Testis (tissue), 2 donors: ENCODE measurements around the gene HYOU1.

Experiments
- POLR2A ChIP-seq: fragments of 450-650 bp; IDR thresholded peaks from one replicate; pipeline ENCODE4 v1.6.1; 2017; ENCODE audit warnings: antibody characterized with exemption, mild to moderate bottlenecking, moderate library complexity
- TF ChIP-seq, protein P1 (sequence below), 3 experiments: fragments of 450-650 bp in 2 of 3; fragments of 200-600 bp in 1 of 3; sonication (generic) in 1 of 3; IDR thresholded peaks; one replicate each; pipeline ENCODE4 v1.5.1; 2016 to 2019; ENCODE audit warnings: antibody characterized with exemption in 3 of 3, mild to moderate bottlenecking in 2 of 3, moderate library complexity in 1 of 3

DNA sequence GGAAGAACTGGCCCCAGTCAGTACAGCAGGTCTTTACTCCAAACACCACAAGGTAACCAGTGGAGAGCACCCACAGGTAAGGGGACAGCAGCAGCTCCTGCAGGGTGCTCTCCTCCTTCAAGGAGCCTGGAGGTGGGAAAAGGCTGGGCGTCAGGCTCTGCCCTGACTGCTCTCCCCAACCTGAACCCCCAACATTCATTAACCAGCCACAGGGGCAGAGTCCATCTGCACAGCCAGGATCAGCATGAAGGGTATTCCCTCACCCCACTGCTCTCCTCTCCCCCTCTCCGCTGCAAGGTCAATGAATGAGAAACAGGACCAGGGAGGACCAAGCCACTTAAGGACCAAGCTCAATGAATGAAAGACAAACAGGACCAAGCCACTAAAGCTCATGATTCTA lies 30.0 kb downstream of the HYOU1 start:
- TF ChIP-seq POLR2A, result no peak
- TF ChIP-seq, protein P1, sequence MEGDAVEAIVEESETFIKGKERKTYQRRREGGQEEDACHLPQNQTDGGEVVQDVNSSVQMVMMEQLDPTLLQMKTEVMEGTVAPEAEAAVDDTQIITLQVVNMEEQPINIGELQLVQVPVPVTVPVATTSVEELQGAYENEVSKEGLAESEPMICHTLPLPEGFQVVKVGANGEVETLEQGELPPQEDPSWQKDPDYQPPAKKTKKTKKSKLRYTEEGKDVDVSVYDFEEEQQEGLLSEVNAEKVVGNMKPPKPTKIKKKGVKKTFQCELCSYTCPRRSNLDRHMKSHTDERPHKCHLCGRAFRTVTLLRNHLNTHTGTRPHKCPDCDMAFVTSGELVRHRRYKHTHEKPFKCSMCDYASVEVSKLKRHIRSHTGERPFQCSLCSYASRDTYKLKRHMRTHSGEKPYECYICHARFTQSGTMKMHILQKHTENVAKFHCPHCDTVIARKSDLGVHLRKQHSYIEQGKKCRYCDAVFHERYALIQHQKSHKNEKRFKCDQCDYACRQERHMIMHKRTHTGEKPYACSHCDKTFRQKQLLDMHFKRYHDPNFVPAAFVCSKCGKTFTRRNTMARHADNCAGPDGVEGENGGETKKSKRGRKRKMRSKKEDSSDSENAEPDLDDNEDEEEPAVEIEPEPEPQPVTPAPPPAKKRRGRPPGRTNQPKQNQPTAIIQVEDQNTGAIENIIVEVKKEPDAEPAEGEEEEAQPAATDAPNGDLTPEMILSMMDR (IDR thresholded peaks at IDR 0.05), result no peak
